IgD-negative memory B cell (primary cell): ENCODE data around the gene EYS. TPM values are rescaled to one million over a fixed set of nuclear protein-coding genes. Genes with fewer than 3 reads are reported as not detected.
"Not testable (repeated sequence)": the region's sequence is repeated elsewhere in the genome, so short reads cannot be mapped to it uniquely, and the experiment has no call there.

Experiments used
- H3K27ac Mint-ChIP-seq, 3 donors: one replicate each; pipeline ENCODE4 v1.8.0; 2020 to 2022; ENCODE audit warnings: mild to moderate bottlenecking in 3 of 3, mixed read lengths in 3 of 3, moderate library complexity in 1 of 3
- H3K27me3 Mint-ChIP-seq: one replicate; pipeline ENCODE4 v1.8.0; 2021; ENCODE audit warnings: mixed read lengths
- H3K36me3 Mint-ChIP-seq: one replicate; pipeline ENCODE4 v1.8.0; 2020; ENCODE audit warnings: mild to moderate bottlenecking, mixed read lengths
- H3K4me1 Mint-ChIP-seq, 3 donors: one replicate each; pipeline ENCODE4 v1.8.0; 2020 to 2022; ENCODE audit warnings: mixed read lengths in 3 of 3, mild to moderate bottlenecking in 1 of 3
- H3K4me3 Mint-ChIP-seq, 4 donors: one replicate each; pipeline ENCODE4 v1.8.0; 2020 to 2022; ENCODE audit warnings: mild to moderate bottlenecking in 4 of 4, mixed read lengths in 4 of 4, moderate library complexity in 3 of 4
- H3K9me3 Mint-ChIP-seq, 3 donors: one replicate each; pipeline ENCODE4 v1.8.0; 2020 to 2021; ENCODE audit warnings: mixed read lengths in 3 of 3, mild to moderate bottlenecking in 1 of 3
- polyA plus RNA-seq: library from polyadenylated mRNA; unstranded; fragments of 300-500 nt; fragmentation: Illumina TruSeq; gene quantifications from one replicate; pipeline ENCODE4 v1.2.3, GENCODE V29; 2021

The EYS gene
- polyA plus RNA-seq, 1 donor from 2014 or later, result 0.04 TPM

GRCh38 chr6:63872233-63872632 lies 1834.8 kb downstream of the EYS start:
- H3K27me3 Mint-ChIP-seq, result no peaks in the 10 kb centered on the region
- no peaks in the 10 kb centered on the region for H3K36me3 Mint-ChIP-seq
- no peak overlapping the region for H3K4me3 Mint-ChIP-seq
- H3K4me1 Mint-ChIP-seq, result no peaks in the 10 kb centered on the region
- peaks cover 2 to 5% (median 4%) of the 10 kb centered on the region in 3 donors for H3K9me3 Mint-ChIP-seq
- no peak overlapping the region for H3K27ac Mint-ChIP-seq

GRCh38 chr6:63868351-63868750 lies 1838.7 kb downstream of the EYS start:
- Mint-ChIP-seq H3K9me3 (peaks cover 1 to 4% (median 2%) of the 10 kb centered on the region in 3 donors), H3K4me3 (no peak overlapping the region), H3K36me3 (no peaks in the 10 kb centered on the region), H3K4me1 (no peaks in the 10 kb centered on the region), H3K27ac (no peak overlapping the region), H3K27me3 (no peaks in the 10 kb centered on the region)

DNA sequence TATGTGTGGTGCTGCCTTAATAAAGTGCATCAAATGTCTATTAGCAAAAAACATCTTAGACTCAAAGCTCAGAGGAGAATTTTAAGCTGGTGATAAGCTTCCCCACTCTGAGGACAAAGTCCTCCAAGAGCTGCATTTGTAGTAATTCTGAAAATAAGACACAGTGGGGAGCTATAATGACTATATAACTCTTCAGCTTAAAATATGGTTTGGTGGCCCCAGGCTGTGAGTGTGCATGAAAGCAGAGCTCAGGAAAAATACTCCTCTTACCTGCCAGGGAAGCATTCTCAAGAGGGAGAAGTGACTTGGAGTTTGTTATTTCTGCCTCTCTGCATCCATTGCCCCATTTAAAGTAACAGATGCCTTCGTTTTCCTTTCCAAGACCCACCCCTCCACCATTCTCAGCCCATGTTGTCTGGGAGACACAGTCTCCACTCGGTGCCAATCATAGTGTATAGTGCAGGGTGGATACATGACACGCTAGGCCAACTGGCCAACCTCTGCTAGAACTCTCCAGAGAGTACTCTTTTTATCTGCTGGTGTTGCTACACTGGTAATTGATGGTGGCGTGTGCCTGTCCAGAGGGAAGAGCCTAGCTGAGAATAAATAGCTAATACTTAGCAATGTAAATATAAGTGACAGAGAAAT lies 1842.2 kb downstream of the EYS start:
- H3K36me3 Mint-ChIP-seq, result no peaks in the 10 kb centered on the region

GRCh38 chr6:63864061-63864460 lies 1843.0 kb downstream of the EYS start:
- Mint-ChIP-seq H3K4me3 (no peak overlapping the region), H3K36me3 (no peaks in the 10 kb centered on the region), H3K27me3 (peaks cover 1% of the 10 kb centered on the region), H3K9me3 (no peaks in the 10 kb centered on the region), H3K27ac (no peak overlapping the region), H3K4me1 (peaks cover 0 to 1% (median 0%) of the 10 kb centered on the region in 3 donors)

More for the DNA sequence above, 1842.2 kb downstream of the EYS start:
- H3K27me3 Mint-ChIP-seq, result peaks cover 1% of the 10 kb centered on the region
- H3K4me3 Mint-ChIP-seq, result no peak overlapping the region
- H3K9me3 Mint-ChIP-seq, result no peaks in the 10 kb centered on the region
- peaks cover 0 to 1% (median 0%) of the 10 kb centered on the region in 3 donors for H3K4me1 Mint-ChIP-seq
- H3K27ac Mint-ChIP-seq, result no peak overlapping the region

GRCh38 chr6:63862486-63863198 lies 1844.4 kb downstream of the EYS start:
- H3K4me3 Mint-ChIP-seq, result no peak overlapping the region
- H3K4me1 Mint-ChIP-seq, result peaks cover 0 to 1% (median 0%) of the 10 kb centered on the region in 3 donors
- no peak overlapping the region for H3K27ac Mint-ChIP-seq
- no peaks in the 10 kb centered on the region for H3K36me3 Mint-ChIP-seq
- peaks cover 1% of the 10 kb centered on the region for H3K27me3 Mint-ChIP-seq
- no peaks in the 10 kb centered on the region for H3K9me3 Mint-ChIP-seq

DNA sequence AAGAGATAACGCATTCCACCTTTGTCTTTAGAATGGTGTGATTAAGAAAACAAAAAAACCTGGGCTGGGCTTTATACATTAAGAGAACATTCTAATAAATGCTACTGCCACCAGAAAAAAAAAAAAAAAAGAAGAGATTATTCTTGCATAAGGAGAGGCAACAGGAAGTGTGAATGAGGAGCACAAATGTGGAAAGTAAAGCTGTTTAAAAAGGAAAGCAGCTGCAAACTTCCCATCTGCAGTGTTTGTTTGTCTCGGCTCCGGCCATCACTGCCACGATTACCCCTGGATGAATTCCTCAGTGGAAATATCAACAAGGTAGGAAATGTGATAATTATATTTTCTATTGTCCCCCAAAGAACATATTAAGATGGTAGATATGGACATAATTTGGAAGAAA lies 1847.5 kb downstream of the EYS start:
- Mint-ChIP-seq H3K36me3 (no peaks in the 10 kb centered on the region), H3K4me1 (peaks cover 0 to 1% (median 0%) of the 10 kb centered on the region in 3 donors), H3K9me3 (no peaks in the 10 kb centered on the region), H3K4me3 (no peak overlapping the region), H3K27me3 (peaks cover 1% of the 10 kb centered on the region), H3K27ac (no peak overlapping the region)

DNA sequence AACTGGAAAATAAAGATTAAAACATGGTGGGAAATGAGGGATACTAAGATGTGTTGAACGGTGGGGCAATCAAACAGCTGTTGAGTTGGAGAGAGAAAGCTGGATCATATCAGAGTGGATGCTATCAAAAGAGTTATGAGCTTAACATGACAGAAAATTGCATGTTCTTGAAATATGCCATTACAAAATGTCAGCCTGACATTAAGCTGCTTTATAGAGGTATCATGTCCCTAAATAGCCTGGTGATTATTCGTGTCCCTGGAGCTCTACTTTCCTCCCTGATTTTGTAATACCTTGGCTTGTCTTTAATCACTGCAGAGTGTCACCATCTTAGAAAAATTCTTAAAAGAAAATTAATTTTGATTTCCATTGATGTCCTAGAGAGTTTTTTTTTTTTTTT lies 1848.3 kb downstream of the EYS start:
- Mint-ChIP-seq H3K4me1 (peaks cover 0 to 1% (median under 1%) of the 10 kb centered on the region in 3 donors), H3K27me3 (peaks cover 1% of the 10 kb centered on the region), H3K9me3 (peaks cover 0 to 1% (median 0%) of the 10 kb centered on the region in 3 donors), H3K4me3 (no peak overlapping the region), H3K27ac (no peak overlapping the region), H3K36me3 (no peaks in the 10 kb centered on the region)

GRCh38 chr6:63856271-63856670 lies 1850.8 kb downstream of the EYS start:
- Mint-ChIP-seq H3K9me3 (peaks cover 4 to 5% (median 5%) of the 10 kb centered on the region in 3 donors), H3K27ac (no peak overlapping the region), H3K36me3 (no peaks in the 10 kb centered on the region), H3K4me3 (no peak overlapping the region), H3K27me3 (peaks cover 1% of the 10 kb centered on the region), H3K4me1 (peaks cover 0 to 2% (median 1%) of the 10 kb centered on the region in 3 donors)

GRCh38 chr6:63844287-63844686 lies 1862.7 kb downstream of the EYS start:
- Mint-ChIP-seq H3K27ac (no peak overlapping the region), H3K4me3 (no peak overlapping the region), H3K36me3 (no peaks in the 10 kb centered on the region), H3K4me1 (no peaks in the 10 kb centered on the region), H3K27me3 (peaks cover 2% of the 10 kb centered on the region), H3K9me3 (peaks cover 5 to 13% (median 5%) of the 10 kb centered on the region in 3 donors)

- Mint-ChIP-seq H3K4me1 (no peaks in the 10 kb centered on the region), H3K36me3 (no peaks in the 10 kb centered on the region), H3K27me3 (no peaks in the 10 kb centered on the region), H3K27ac (no peak overlapping the region), H3K4me3 (no peak overlapping the region), H3K9me3 (peaks cover 4 to 13% (median 10%) of the 10 kb centered on the region in 3 donors)
Observed at GRCh38 chr6:63839485-63839884, 1867.5 kb downstream of the EYS start.

DNA sequence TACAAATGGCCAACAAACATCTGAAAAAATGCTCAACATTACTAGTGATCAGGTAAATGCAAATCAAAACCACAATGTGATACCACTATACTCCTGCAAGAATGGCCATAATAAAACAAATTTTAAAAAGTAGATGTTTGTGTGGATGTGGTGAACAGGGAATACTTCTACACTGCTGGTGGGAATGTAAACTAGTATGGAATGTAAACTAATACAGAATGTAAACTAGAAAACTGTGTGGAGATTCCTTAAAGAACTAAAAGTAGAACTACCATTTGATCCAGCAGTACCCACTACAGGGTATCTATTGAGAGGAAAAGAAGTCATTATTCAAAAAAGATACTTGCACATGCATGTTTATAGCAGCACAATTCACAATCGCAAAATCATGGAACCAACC lies 1878.3 kb downstream of the EYS start:
- not testable (repeated sequence) for H3K36me3 Mint-ChIP-seq, H3K4me1 Mint-ChIP-seq, H3K27me3 Mint-ChIP-seq, H3K27ac Mint-ChIP-seq, H3K4me3 Mint-ChIP-seq
- H3K9me3 Mint-ChIP-seq, result peaks cover 0 to 16% (median 5%) of the 10 kb centered on the region in 3 donors

DNA sequence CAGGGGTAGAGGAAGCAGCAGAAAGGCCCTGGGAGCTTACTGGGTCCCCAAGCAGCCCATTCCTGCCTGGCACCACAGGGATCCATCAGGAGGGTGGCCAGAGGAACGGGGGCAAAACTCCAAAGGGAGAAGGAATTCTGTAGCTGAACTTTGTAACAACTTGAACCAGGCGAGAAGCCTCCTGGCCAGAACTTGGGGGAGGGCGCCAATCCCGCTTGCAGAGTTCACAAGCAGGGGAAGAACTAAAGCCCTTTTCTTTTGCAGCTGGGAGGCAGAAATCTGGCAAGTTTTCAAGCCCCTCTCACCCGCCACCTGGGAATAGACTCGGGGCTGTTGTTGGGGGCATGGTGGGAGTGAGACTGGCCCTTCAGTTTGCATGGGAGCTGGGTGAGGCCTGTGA lies 1882.3 kb downstream of the EYS start:
- peaks cover 8% of the 10 kb centered on the region for H3K36me3 Mint-ChIP-seq
- peaks cover 3% of the 10 kb centered on the region for H3K27me3 Mint-ChIP-seq
- H3K4me3 Mint-ChIP-seq, result no peak overlapping the region
- peaks cover 0 to 16% (median 0%) of the 10 kb centered on the region in 3 donors for H3K9me3 Mint-ChIP-seq
- no peak overlapping the region for H3K27ac Mint-ChIP-seq
- H3K4me1 Mint-ChIP-seq, result no peaks in the 10 kb centered on the region

DNA sequence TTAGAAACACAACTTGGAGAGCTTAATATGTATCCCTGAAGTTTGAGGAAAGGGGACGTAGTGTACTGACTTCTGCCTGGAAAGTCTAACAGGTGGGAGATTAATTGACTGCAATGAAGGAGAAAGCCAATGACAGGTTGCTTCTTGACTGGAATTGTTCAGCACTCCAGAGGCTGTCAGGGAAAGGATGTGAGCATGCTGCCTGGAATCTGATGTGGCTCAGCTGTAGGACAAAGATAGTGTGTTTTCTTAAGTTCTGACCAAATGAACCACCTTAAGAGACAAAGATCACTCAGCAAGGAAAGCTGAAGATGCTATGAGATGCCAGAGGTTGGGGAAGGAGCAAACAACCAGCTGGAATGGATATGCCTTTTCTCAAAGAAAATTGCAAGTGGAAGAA lies 1885.6 kb downstream of the EYS start:
- peaks cover 3% of the 10 kb centered on the region for H3K27me3 Mint-ChIP-seq
- peaks cover 0 to 4% (median 0%) of the 10 kb centered on the region in 3 donors for H3K9me3 Mint-ChIP-seq
- no peak overlapping the region for H3K4me3 Mint-ChIP-seq
- no peaks in the 10 kb centered on the region for H3K4me1 Mint-ChIP-seq
- H3K27ac Mint-ChIP-seq, result no peak overlapping the region
- no peaks in the 10 kb centered on the region for H3K36me3 Mint-ChIP-seq

DNA sequence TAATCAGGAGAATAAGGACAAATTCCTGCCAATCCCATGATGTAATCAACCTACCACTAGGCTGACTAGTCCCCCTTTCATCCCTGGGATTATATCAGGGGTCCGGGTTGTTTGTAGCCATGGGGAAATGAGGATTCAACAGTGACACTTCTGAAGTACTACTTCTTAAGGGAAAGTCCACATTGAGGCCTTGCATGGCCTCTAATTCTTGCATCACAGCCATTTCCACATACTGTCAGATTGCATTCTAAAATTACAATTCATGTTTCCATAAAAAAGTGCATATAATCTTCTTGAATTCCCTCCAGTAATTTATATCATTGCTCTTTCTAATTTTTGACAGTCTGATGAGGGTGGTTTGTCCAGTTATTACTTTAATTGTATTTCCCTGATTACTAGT lies 1887.2 kb downstream of the EYS start:
- Mint-ChIP-seq H3K27me3 (peaks cover 3% of the 10 kb centered on the region), H3K27ac (no peak overlapping the region), H3K36me3 (no peaks in the 10 kb centered on the region), H3K4me1 (no peaks in the 10 kb centered on the region), H3K9me3 (no peaks in the 10 kb centered on the region), H3K4me3 (no peak overlapping the region)

DNA sequence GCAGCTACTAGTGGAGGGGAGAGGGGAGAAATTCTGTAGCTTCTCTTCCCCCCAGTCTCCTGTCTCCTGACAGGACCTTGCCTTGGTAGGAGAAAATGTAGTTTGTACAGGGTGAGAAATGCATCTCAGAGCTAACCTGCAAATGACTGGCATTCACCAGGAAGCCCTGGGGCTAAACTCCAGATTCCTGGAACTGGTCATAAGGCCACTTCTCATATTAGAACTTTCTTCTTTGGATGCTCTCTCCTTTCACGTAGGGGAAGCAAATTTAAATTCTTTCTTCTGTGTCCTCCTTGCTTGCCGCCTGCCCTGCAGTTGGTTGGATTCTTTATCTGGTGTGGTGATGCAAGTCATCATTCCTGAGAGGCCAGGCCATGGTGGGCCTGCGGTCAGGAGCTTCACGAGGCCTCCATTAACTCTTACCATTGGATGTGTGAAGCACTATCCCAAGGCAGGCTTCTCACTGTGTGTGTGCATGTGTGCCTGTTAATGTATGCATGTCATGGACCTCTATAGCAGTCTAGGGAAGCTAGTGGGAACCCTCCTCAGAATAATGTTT lies 1889.5 kb downstream of the EYS start:
- no peaks in the 10 kb centered on the region for H3K27me3 Mint-ChIP-seq
- H3K4me1 Mint-ChIP-seq, result no peaks in the 10 kb centered on the region
- H3K27ac Mint-ChIP-seq, result no peak overlapping the region
- H3K4me3 Mint-ChIP-seq, result no peak overlapping the region
- no peaks in the 10 kb centered on the region for H3K9me3 Mint-ChIP-seq
- no peaks in the 10 kb centered on the region for H3K36me3 Mint-ChIP-seq
